GM19452 (cell line): ENCODE data around the gene DOCK1.

Experiments used
- ATAC-seq: cut with Tn5 transposase; IDR thresholded peaks from one replicate; pipeline ENCODE4 v1.9.1; 2021; ENCODE audit not compliant: unreplicated experiment

DOCK1 gene

DNA sequence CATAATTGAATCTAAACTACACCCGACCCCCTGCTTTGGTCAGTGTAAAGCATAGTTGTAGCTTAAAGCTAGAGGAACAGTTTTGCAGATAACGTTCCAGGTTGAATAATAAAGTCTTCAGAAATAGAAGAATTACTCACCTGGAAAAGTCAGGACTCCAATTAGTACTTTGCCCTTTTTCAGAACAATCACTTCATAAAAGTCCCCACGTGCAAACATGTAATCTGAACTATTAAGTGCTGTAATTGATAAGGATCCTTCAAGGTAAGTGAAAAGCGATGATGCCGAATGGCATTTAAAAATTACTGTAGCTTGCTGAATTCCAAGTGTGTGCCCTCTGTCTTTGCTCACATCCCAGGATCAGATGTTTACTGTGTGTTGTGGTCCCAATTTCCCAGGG is 344.8 kb downstream of the DOCK1 start:
- no peak for ATAC-seq

DNA sequence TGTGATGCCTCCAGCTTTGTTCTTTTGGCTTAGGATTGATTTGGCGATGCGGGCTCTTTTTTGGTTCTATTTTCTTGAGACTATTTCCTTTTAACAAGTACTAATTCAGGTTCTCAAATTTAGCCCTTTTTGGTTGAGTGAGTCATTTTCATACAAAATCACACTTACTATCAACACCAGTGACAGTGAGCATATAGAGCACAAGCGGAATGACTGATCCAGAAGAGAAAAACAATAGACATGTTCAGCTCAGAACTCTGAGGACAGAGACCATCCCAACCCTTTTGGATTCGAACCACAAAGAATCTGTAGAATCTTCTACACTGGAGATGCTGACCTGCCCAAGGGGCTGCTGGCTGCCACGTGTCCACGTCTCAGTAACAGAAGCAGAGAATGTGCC is 347.6 kb downstream of the DOCK1 start:
- no peak for ATAC-seq

DNA sequence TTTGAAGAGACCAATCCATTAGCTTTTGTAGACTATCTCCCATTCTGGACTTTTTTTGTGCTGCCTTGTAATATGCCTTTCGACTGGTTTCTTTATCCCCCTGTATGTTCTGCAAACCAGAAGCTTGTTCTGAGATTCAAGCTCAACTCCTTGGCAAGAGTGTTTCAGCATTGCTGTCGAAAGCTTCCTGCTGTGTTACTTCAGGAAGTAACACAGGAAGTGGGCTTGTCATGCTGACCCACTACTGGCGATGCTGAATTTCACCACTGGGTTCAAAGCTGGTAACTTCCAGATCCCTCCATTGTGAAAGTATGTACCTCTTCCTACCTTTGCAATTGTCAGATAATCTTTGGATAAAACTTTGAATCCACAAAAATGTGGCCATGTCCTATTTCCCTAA is 349.0 kb downstream of the DOCK1 start:
- ATAC-seq: no peak

DNA sequence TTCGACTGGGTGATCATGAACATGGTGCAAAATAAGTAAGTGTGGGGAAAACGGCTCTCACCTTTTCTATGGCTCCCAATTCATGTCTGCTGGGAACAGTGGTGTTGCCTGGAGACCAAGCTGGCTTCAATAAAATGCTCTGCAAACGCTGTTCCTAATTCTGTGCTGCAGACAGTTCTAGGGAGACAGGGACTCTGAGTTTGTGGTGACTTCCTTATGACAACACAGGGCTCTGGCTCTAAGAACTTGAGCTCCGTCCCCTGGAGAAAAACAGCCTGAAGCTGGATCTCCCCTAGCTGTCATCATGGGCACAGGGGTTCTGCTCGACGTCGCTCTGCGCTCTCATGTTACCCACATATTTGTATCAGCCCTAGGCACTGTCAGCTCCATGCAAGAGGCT is 352.2 kb downstream of the DOCK1 start:
- ATAC-seq: no peak

DNA sequence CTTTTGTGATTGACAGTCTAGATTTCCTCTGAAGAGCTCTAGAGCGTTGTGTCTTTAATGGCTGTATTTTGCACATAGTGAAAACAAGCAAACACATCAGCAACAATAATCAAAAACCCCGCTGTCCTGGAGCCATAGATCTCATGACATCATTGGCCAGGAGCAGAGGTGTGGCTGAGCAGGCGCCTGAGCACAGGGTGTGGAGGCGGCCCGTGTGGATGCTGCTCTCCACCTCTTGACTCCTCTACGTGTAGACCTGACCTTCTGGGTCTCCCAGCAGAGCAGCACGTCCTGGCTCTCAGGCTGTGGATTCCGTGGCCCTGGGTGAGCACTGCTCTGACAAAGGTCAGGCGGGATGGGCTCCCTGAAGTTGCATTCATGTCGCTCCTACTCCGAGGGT is 354.1 kb downstream of the DOCK1 start:
- ATAC-seq: no peak

DNA sequence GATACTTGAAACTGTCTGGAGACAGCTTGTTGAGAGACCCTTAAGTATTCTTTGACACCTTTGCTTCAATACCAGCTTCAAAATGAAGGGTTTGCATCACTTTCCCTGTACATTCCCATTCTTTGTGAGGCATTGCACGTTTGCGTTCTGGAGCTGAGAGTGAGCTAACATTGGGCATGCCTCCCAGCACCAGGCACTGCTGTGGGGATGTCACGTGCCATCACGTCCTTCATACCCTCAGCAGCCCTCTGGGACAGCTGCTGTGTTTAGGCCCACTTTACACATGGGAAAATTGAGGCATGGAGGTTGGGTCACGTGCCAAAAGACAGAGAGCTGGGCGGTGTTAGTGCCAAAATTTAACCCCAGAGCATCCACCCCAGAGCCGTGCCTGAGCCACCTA is 357.4 kb downstream of the DOCK1 start:
- ATAC-seq: no peak

DNA sequence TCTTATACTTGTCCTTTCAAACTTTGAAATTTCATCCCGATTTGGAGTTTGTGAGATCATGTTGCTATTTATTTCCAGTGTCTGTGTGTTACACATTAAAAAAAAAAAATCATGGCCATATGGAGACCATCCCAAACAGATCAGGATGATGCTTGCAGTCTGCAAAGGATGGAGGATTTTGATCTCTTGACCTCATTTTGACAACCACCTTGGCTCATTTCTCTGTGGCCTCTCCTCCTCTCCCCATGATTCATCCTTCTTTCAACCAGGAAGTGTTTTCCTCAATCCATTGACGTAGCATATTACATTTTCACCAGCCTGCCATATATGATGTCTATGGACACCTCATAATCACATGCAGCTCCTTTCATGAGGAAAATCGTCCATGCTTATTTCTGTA is 360.1 kb downstream of the DOCK1 start:
- ATAC-seq: no peak

DNA sequence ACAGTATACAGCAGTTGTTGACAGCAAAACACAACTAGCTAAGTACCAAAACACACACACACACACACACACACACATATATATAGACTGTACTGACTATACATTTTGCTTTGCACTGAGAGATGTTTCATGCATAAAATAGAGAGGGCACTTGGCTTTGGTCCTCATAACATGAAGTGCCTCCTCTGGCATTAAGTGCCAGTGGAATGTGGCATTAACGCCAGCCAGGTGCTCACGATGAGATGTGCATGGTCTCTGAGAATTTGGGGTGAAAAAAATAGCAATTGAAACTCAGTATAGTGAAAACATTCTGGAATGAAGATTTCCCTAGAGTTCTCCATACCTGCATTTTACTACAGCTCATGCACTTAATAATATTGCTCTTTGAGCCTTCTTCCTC is 361.2 kb downstream of the DOCK1 start:
- ATAC-seq: no peak

DNA sequence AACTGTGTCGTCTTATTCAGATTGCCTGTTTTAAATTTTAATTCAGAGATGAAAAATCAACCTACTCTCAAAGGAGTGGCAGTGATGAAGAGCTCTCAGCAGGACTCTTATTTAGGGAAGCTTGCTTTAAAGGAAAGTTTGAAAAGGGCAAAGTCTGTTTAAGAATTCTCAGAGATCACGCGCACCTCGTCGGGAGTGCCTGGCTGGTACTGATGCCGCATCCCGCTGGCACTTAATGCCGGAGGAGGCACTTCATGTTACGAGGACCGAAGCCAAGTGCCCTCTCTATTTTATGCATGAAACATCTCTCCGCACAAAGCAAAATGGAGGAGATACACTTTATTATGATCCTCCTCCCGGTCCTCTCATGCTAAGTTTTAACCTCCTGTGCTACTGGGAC is 362.2 kb downstream of the DOCK1 start:
- no peak for ATAC-seq

DNA sequence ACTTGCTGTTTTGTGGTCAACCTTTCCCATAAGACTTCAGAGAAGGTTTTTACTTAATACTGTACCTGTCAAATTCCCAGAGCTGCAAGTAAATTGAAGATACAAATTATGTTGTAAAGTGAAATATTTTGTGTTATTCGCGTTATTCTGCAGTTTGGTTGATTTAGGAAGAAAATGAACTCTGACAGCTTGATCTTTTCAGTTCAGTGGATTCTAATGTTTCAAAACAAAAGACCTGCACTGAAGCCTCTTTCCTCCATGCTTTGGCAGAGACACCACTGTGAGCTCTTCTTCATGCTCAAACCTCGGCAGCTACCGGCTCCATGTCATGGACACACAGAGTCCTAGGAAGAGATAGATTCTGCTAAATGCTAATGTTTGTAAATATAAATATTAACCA is 366.8 kb downstream of the DOCK1 start:
- ATAC-seq: no peak

DNA sequence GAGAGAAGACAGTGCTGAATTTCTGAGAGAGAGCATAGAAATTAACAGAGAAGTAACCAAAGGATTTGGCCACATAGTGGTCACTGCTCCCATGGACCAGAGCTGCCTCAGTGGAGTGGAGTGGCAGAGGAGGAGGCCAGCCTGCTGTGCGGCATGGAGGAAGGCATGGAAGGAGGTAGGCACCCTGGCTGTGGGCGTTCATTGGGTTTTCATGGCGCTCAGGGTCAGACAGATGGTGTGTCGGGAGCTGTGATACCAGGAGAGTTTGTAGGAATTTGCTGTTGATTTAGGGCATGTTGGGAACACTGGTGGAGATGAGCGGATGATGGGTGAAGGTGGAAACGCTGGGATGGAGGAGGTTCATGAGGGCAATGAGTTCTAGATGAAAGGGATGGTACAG is 370.0 kb downstream of the DOCK1 start:
- ATAC-seq: no peak

DNA sequence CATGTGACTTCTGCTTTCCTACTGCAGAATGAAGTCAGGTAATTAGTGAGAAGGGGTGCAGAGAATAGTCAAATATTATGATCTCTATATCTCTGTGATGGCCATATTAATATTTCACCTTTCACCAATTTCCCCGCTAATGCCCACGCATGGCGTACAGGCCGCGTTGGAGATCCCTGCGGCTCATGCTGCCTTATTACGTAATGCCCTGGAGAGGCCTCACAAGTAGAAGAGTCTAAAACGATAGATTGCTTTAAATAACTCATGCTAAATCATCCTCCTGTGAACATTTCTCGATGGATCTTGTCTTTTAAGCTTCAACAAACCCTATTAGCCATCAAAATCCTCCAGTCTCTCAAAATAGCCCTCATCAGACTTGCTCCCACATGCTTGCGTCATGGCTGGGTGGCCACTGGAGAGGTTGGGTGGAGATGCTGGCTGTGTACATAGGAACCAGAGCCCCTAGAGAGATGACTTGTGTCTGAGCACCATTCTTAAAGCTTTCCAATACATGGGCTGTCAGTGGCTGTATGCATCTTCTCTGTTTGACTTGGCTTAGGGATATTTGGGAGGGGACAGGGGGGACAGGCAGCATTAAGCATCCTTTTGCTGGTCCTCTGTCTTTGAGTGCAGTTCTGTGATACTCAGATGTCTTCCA is 370.7 kb downstream of the DOCK1 start:
- ATAC-seq: no peak

DNA sequence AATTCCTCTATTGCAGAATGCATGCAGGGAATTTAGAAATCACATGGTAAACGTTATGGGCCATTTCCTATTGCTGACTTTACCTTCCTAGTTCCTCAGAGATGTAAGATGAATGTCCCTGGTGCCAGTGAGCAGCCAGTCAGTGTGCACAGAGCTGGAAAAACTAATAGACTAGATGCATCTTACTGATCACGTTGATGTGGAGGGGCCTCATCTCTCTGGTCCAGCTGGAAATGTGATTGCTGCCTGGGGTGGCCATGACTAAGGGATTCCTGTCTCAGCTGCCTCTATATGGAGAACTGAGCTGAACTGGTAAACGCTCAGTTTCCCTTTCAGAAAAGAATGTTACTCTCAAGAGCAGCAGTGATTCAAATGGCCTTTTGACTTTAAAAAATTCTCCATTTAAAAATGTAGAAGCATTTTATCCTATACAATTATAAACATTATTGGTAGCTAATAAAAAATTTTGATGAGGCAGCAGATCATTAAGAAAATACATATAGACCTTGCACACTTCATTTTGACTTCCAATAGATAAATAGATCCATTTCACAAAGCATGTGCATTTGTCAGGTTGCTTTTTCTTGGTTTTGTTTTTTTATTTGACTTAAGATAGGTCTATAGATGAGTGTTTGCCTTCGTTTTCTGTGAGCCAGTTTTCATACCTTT is 371.7 kb downstream of the DOCK1 start:
- ATAC-seq: no peak

DNA sequence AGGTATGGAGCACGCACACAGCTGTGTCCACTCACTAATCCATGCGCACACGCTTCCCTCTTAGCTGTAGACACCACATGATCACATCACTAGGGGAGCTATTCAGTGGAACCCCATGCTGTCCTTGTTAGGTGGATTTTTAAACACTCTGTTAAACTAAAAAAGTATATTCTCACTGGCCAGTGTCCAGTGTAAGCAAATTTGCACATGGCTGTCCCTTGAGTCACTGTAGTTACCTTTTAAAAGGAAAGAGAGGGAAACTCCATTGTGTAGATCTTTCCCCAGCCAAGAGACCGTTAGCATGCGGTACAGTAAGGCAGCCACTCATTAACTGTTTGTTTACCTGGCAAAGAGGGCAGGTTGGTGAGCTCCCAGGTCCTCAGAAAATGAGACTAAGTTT is 372.8 kb downstream of the DOCK1 start:
- no peak for ATAC-seq

DNA sequence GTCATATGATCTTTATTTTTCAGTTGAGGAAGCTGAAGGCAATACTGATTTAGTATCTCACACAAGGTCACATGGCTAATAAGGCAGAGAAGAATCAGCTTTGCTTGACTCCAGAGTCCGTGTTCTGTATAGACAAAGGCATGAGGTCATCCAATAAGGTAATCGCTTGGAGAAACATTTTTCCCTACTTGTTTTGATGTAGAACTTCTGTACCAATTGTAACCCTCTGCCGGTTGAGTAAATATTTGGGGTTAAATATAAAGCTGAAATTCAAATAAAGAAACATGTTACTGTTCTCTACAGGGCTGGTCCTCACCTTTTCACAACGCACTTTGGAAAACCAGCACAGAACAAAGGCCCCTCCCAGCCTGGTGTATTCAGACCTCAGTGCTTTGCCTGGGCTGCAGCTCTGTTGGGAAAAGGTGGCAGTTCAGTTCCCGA is 374.1 kb downstream of the DOCK1 start:
- ATAC-seq: no peak

DNA sequence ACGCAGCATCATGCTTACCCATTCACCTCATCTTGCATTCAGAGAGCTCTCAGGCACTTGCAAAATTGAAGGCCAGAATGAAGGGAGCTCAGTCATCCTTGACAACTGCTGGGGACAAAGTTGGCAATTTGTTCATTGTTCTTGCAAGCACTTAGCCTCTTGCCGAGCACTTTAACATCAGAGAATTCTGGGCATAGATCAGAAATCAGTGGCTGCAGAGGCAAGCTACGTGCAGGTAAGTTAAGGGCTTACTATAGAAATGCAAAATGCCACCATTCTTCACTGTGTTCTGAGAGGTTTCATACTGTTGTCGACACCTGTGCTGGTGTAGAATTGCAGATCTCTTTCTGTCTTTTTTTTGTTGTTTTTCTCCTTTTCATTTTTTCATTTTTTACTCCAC is 375.2 kb downstream of the DOCK1 start:
- no peak for ATAC-seq

DNA sequence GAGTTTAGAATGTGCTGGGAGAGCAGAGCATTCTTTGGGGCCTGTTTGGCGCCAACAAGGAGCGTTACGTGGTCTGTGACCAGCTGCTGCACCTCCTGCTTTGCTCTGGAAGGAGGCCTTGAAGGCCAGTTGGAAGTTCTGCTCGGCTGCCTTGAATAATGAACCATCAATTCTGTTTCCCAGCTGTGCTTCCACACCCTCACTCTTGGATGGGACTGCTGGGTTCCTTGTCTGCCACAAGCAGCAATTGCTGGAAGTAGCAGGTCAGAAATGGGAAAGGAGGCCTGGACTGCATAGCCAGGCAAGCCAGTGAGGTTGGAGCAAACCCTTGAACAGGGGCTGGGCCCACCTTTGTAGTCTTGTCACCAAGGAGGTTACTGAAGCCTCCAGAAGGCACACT is 377.8 kb downstream of the DOCK1 start:
- ATAC-seq: no peak

DNA sequence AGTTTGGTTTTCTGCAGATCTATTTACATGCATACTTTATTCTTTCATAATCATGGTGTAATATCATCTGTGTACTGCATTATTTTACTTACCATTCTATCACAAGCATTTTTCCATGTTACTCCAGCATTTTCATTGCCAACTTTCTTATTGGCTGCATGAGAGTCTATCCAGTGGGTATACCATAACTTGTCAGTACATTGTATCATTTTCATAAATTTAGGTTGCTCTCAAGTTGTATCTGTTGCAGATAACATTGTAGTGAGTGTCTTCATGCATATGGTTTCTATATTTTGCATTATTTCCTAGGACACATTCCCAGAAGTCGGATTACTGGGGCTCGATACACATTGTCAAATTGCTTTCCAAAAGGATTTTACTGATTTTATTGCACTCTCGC is 378.3 kb downstream of the DOCK1 start:
- ATAC-seq: no peak

DNA sequence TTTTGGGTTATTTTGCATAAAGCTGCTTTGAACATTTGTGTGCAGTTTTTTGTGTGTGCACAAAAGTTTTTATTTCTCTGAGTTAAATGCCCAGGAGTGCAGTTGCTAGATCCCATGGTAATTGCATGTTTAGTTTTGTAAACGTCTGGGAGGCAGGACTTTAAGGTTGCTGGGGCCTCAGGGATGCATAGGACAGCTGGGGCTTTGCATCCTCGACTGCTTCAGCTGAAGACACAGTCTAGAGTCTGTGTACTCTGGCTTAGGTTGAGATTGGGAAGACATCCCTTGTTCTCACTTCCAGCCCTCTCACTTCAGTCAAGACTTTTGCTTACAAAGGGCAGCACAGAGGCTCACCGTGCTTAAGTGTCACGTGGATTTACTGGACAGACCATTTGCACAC is 385.6 kb downstream of the DOCK1 start:
- ATAC-seq: no peak

DNA sequence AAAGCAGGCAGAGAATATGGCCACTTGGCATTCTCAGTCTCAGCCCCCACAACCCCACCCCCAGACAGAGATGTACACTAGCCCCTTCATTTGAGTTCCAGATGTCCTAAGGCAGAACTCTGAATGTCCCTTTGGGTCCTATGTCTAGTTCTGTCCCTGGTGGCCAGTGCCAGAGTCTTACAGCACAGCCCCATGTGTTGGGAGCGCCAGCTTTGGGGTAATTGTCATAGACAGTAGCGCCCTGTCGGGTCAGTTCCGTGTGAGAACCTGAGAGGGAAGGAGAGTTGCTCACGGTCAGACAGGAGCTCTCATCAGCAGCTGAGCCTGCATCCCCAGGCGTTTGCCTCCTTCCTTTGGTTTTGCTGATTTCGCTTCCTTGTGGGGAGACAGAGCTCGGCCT is 386.1 kb downstream of the DOCK1 start:
- ATAC-seq: no peak

DNA sequence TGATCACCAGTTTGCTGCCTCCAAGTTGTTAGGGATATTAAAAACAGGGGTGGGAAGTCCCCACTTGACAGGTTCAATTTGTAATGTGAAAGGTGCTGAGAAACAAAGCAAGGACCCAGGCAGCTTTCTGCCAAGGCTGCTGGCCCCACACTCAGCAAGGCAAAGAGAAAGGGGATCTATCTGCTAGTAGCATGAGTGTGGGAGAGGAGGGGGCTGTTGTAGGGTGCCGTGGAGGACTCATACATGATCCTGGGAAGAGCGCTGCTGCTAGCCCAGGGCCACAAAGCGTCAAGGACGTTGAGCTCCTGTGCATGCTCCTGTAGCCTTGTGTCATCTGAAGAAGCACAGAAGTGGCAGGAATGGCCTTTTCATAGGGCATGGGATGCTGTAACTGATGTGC is 387.7 kb downstream of the DOCK1 start:
- ATAC-seq: no peak

DNA sequence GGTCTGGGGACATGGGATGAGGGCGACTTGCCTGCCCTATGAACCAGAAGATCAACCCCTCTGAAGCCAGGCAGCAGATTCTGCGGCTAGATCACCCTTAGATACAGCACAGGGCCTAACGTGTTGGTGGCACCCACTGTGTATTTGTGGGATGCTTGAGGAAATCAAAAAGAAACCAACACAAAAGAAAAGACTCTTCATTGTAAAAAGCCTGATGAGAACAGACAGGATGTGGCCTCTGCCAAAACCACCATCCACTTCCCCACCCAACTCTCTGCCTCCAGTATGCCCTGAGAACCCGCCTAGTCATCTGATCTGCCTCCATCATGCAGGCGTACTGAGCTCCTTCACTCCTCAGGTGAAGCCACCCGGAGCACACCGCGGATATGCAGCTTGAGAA is 388.4 kb downstream of the DOCK1 start:
- no peak for ATAC-seq

DNA sequence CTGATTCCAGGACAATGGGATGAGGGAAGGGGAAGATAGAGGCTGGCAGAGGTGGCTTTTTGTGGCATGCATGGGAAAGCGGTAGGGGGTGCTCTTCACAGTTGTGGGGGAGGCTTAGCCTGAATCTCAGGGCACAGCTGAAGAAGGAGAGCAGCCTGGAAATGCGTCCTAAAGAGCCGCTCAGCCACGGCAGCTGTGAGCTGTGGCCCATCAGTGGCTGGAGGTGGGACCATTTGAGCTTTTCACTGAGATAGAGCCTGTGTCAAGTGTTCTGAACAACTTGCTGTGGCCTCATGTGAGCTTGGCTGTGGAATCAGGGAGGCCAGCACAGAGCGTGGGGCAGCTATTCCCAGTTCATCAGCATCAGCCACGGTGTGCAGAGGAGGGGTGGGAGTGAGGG is 391.5 kb downstream of the DOCK1 start:
- no peak for ATAC-seq
